Measurements from ENCODE around the gene LGALS12.

DNA sequence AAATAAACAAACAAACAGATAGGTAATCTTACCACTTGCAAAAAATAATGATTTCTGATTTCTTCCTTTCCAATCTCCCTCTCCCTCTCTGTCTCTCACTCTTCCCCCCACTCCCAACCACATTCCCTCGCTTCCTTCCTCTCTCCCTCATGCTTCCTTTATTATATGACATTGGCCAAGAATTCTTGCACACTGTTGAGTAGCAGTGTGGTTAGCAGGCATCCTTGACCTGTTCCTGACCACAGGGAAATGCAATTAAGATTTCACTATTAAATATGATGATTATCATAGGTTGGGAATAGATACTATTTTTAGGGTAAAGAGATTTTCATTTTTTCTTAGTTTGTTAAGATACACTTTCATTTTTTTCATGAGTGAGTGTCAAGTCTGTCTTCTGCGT is 16.0 kb downstream of the LGALS12 start:
- TF ChIP-seq ATF2 (IDR thresholded peaks at IDR 0.05; ENCODE audit: low read length): no peak
- TF ChIP-seq, protein P1, sequence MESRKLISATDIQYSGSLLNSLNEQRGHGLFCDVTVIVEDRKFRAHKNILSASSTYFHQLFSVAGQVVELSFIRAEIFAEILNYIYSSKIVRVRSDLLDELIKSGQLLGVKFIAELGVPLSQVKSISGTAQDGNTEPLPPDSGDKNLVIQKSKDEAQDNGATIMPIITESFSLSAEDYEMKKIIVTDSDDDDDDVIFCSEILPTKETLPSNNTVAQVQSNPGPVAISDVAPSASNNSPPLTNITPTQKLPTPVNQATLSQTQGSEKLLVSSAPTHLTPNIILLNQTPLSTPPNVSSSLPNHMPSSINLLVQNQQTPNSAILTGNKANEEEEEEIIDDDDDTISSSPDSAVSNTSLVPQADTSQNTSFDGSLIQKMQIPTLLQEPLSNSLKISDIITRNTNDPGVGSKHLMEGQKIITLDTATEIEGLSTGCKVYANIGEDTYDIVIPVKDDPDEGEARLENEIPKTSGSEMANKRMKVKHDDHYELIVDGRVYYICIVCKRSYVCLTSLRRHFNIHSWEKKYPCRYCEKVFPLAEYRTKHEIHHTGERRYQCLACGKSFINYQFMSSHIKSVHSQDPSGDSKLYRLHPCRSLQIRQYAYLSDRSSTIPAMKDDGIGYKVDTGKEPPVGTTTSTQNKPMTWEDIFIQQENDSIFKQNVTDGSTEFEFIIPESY (IDR thresholded peaks at IDR 0.05): no peak
- TF ChIP-seq LARP7 (IDR thresholded peaks at IDR 0.05): no peak
- no peak for TF ChIP-seq SMC3 (IDR thresholded peaks at IDR 0.05; ENCODE audit: borderline replicate concordance, low read length)
- TF ChIP-seq CTCF (IDR thresholded peaks at IDR 0.05 in 2 of 3, conservative IDR thresholded peaks at IDR 0.05 in 1 of 3; ENCODE audit: control insufficient read depth in 2 of 3, extremely low read depth in 1 of 3, insufficient read depth in 1 of 3, low read depth in 3 of 3, low read length in 3 of 3): no peak

All from GM12878 (cell line).